PC-3 (cell line): ENCODE results near the gene GABRA4. TPM values are rescaled to one million over a fixed set of nuclear protein-coding genes. Genes with fewer than 3 reads are reported as not detected.

Experiments
- ATAC-seq: fragments of 200-7000 bp; cut with Tn5 transposase; 2 replicates; pipeline ENCODE4 v1.9.1; 2020; ENCODE audit warnings: mild to moderate bottlenecking, moderate library complexity
- BruUV-seq: library from RNA; stranded (reverse); fragments of 400-500 nt; replicated peaks from 2 replicates; lab custom pipeline; 2021; lab: Mats Ljungman, UMichigan
- CTCF ChIA-PET: fragments of 300-600 bp; sonication (Branson Sonifier 250); formaldehyde crosslinking; loops from one replicate; lab custom pipeline; 2022; ENCODE audit warnings: antibody characterized with exemption; lab: Charles Lee
- POLR2A ChIA-PET: fragments of 300-600 bp; sonication (Branson Sonifier 250); formaldehyde crosslinking; loops from one replicate; lab custom pipeline; 2022; ENCODE audit warnings: antibody characterized with exemption; ENCODE audit not compliant: unreplicated experiment; lab: Charles Lee
- DNase-seq: peaks from one replicate; pipeline ENCODE4 v3.0.0-alpha.2; 2015
- H2AFZ ChIP-seq: fragments of 300-600 bp; sonication (generic); 2 replicates; pipeline ENCODE4 v1.6.0; 2016; ENCODE audit warnings: antibody characterized with exemption, low read length
- H3F3A ChIP-seq: fragments of 300-600 bp; sonication (generic); one replicate; pipeline ENCODE4 v1.6.0; 2017; ENCODE audit warnings: antibody characterized with exemption, low read length, control low read depth, mild to moderate bottlenecking; ENCODE audit not compliant: unreplicated experiment
- H3K27ac ChIP-seq: fragments of 300-600 bp; sonication (generic); 2 replicates; pipeline ENCODE4 v1.5.1; 2016; ENCODE audit warnings: mild to moderate bottlenecking, low read length
- H3K27me3 ChIP-seq: fragments of 300-600 bp; sonication (generic); 2 replicates; pipeline ENCODE4 v1.6.1; 2016; ENCODE audit warnings: low read length, mixed read lengths
- H3K36me3 ChIP-seq: fragments of 300-600 bp; sonication (generic); 2 replicates; pipeline ENCODE4 v1.6.1; 2016; ENCODE audit warnings: low read depth, mixed run types, low read length, mixed read lengths
- H3K4me1 ChIP-seq: fragments of 300-600 bp; sonication (generic); 2 replicates; pipeline ENCODE4 v1.5.1; 2016; ENCODE audit warnings: low read length; ENCODE audit not compliant: insufficient read depth
- H3K4me2 ChIP-seq: fragments of 300-600 bp; sonication (generic); 2 replicates; pipeline ENCODE4 v1.6.0; 2016; ENCODE audit warnings: low read length
- H3K4me3 ChIP-seq: fragments of 300-600 bp; sonication (generic); 2 replicates; pipeline ENCODE4 v1.5.1; 2016; ENCODE audit warnings: mild to moderate bottlenecking, low read length, mixed read lengths
- H3K79me2 ChIP-seq: fragments of 300-600 bp; sonication (generic); 2 replicates; pipeline ENCODE4 v1.6.1; 2017; ENCODE audit warnings: low read length, mixed read lengths
- H3K9ac ChIP-seq: fragments of 300-600 bp; sonication (generic); 2 replicates; pipeline ENCODE4 v1.6.0; 2016; ENCODE audit warnings: mild to moderate bottlenecking, low read length
- H3K9me2 ChIP-seq: fragments of 300-600 bp; sonication (generic); replicated peaks from 2 replicates; pipeline ENCODE4 v1.6.1; 2016; ENCODE audit warnings: mixed run types, low read length, mixed read lengths
- H3K9me3 ChIP-seq: fragments of 300-600 bp; sonication (generic); 2 replicates; pipeline ENCODE4 v1.6.1; 2016; ENCODE audit warnings: low read length, mixed read lengths
- H4K20me1 ChIP-seq: fragments of 300-600 bp; sonication (generic); 2 replicates; pipeline ENCODE4 v1.6.1; 2016; ENCODE audit warnings: low read length, mixed read lengths
- CTCF ChIP-seq: fragments of 300-600 bp; sonication (generic); conservative IDR thresholded peaks from 2 replicates; pipeline ENCODE4 v1.5.1; 2017; ENCODE audit warnings: antibody characterized with exemption, low read depth, mild to moderate bottlenecking, low read length
- EZH2 ChIP-seq: fragments of 300-600 bp; sonication (generic); IDR thresholded peaks from one replicate; pipeline ENCODE4 v1.6.1; 2017; ENCODE audit warnings: antibody characterized with exemption, mild to moderate bottlenecking, low read length; ENCODE audit not compliant: unreplicated experiment
- EZH2phosphoT487 ChIP-seq: fragments of 300-600 bp; sonication (generic); IDR thresholded peaks from 2 replicates; pipeline ENCODE4 v1.6.1; 2018; ENCODE audit warnings: mild to moderate bottlenecking, antibody characterized with exemption, low read length, borderline replicate concordance
- intact Hi-C: fragments of 100-400 bp; cut with micrococcal nuclease; formaldehyde crosslinking; loops from 2 replicates; pipeline ENCODE4 v1.9.0; 2023
- total RNA-seq: library from RNA; depleted of rRNA; stranded (reverse); fragments of >200 nt; gene quantifications from 2 replicates; pipeline ENCODE4 v1.2.3, GENCODE V29; 2014

The GABRA4 gene
- total RNA-seq, 1 experiment from 2014 or later, result not detected

DNA sequence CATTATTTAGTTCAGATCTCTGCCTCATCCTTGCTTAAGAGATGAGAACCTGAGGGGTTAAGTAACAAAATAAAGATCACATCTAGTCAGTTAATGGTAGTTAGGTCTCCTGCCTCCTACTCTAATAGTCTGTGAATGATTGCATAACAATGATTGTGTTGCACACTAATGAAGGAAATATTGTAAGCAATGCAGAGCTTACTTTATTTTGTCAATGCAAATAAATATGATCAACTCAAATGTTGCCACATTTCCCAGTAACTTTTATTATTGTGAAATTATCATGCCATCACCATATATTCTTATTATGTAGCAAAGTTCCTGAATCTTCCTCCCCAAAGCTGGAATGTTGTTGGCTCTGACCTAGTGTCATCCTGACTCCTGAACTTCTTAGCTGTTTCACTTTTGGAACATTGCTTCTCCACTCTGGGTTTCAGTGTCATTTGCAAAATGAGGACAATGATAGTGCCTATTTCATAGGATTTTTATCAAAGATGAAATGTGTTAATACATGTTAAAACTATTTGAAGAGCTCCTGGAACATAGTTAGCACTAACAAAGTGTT, 17.0 kb upstream of the GABRA4 start:
- H3K4me2 ChIP-seq, result no peak overlapping the region
- H3K4me3 ChIP-seq, result no peak overlapping the region
- intact Hi-C loops, result no loop called here
- H3K27me3 ChIP-seq, result no peaks in the 10 kb centered on the region
- H3K79me2 ChIP-seq, result no peaks in the 10 kb centered on the region
- no peaks in the 10 kb centered on the region for H3K9me2 ChIP-seq
- TF ChIP-seq CTCF (no peak), EZH2 (no peak), EZH2phosphoT487 (no peak)
- no peak overlapping the region for H2AFZ ChIP-seq
- H4K20me1 ChIP-seq, result no peaks in the 10 kb centered on the region
- no peak overlapping the region for H3K9ac ChIP-seq
- DNase-seq, result no peak
- ChIA-PET POLR2A (no interaction called here), CTCF (no interaction called here)
- H3K36me3 ChIP-seq, result no peaks in the 10 kb centered on the region
- no peaks in the 10 kb centered on the region for H3F3A ChIP-seq
- no peaks in the 10 kb centered on the region for H3K4me1 ChIP-seq
- no TSS peak for BruUV-seq
- ATAC-seq, result no peak
- H3K9me3 ChIP-seq, result no peaks in the 10 kb centered on the region
- no peak overlapping the region for H3K27ac ChIP-seq

DNA sequence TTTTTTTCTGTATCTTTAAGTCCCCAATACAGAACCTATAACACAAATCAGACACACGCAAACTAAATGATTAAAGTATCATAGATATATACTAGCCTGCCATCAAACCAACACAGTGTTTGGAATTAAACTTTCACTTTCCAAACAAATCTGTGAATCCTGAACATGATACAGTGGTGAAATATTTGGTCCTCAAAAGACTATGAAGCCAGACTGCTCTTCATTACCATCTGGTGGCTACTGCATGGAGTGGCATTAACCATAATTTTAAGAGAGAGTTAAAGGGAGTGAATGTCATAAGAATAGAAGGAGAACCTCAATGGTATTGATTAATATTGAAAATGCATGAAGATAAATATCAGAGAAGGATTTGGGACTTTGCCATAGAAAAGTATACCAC, 9.2 kb upstream of the GABRA4 start:
- TF ChIP-seq EZH2, result no peak
- peak; percentile 41 for TF ChIP-seq CTCF
- ChIA-PET POLR2A (no interaction called here), CTCF (no interaction called here)
- H2AFZ ChIP-seq, result no peak overlapping the region
- ATAC-seq (no peak), DNase-seq (no peak)
- BruUV-seq, result no TSS peak
- peaks cover 13% of the 10 kb centered on the region for H3K27me3 ChIP-seq
- H3K79me2 ChIP-seq, result no peaks in the 10 kb centered on the region
- H3F3A ChIP-seq, result no peaks in the 10 kb centered on the region
- H3K9me3 ChIP-seq, result no peaks in the 10 kb centered on the region
- no peaks in the 10 kb centered on the region for H3K36me3 ChIP-seq
- H3K9ac ChIP-seq, result no peak overlapping the region
- H3K4me2 ChIP-seq, result no peak overlapping the region
- H3K4me3 ChIP-seq, result no peak overlapping the region
- H3K4me1 ChIP-seq, result no peaks in the 10 kb centered on the region
- H4K20me1 ChIP-seq, result no peaks in the 10 kb centered on the region
- intact Hi-C loops, result no loop called here
- H3K27ac ChIP-seq, result no peak overlapping the region
- no peaks in the 10 kb centered on the region for H3K9me2 ChIP-seq

DNA sequence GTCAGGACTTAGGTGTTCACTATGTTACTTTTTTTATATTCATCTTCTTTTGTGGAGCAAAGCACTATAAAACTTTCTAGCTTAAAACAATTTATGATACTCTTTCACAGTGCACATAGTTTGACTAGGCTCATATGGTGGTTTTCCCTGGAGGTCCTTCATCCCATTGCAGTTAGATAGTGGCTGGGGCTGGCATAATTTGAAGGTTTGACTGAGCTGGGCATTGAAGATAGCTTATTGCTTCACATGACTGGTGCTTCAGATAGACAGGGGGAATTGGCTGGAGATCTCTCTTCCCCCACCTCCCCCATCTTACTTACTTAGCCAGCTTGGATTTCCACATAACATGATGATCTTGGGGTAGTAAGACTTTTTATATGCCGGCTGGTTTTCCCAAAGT, 7.0 kb upstream of the GABRA4 start:
- BruUV-seq, result no TSS peak
- intact Hi-C loops, result no loop called here

More for the DNA sequence above, 7.0 kb upstream of the GABRA4 start:
- POLR2A ChIA-PET, result no interaction called here
- H3K4me3 ChIP-seq, result no peak overlapping the region
- no peaks in the 10 kb centered on the region for H3F3A ChIP-seq
- CTCF ChIA-PET, result no interaction called here
- TF ChIP-seq EZH2phosphoT487, result no peak
- no peak for TF ChIP-seq CTCF
- no peak for TF ChIP-seq EZH2
- H3K27me3 ChIP-seq, result peaks cover 13% of the 10 kb centered on the region
- H3K36me3 ChIP-seq, result no peaks in the 10 kb centered on the region
- H3K4me1 ChIP-seq, result no peaks in the 10 kb centered on the region
- H3K9me3 ChIP-seq, result no peaks in the 10 kb centered on the region
- H2AFZ ChIP-seq, result no peak overlapping the region
- no peaks in the 10 kb centered on the region for H4K20me1 ChIP-seq
- DNase-seq (no peak), ATAC-seq (no peak)
- no peaks in the 10 kb centered on the region for H3K79me2 ChIP-seq
- H3K4me2 ChIP-seq, result no peak overlapping the region
- no peak overlapping the region for H3K27ac ChIP-seq
- no peak overlapping the region for H3K9ac ChIP-seq
- H3K9me2 ChIP-seq, result no peaks in the 10 kb centered on the region
